Calu3 (cell line): ENCODE data around the gene TLN1. TPM values are rescaled to one million over a fixed set of nuclear protein-coding genes. Genes with fewer than 3 reads are reported as not detected.
A peak's percentile ranks its signal among the peaks of the same experiment; 100 is the strongest.

ENCODE experiments used
- BruUV-seq: library from RNA; stranded (reverse); fragments of 400-500 nt; replicated peaks from 2 replicates; lab custom pipeline; 2021; lab: Mats Ljungman, UMichigan
- CTCF ChIA-PET: fragments of 300-600 bp; sonication (Branson Sonifier 250); formaldehyde crosslinking; loops from one replicate; lab custom pipeline; 2022; ENCODE audit warnings: antibody characterized with exemption; lab: Charles Lee
- DNase-seq: peaks from one replicate; pipeline ENCODE4 v3.0.0; 2022
- H3K27ac Mint-ChIP-seq: one replicate; pipeline ENCODE4 v1.8.0; 2022; ENCODE audit warnings: mixed read lengths; ENCODE audit not compliant: unreplicated experiment
- H3K27me3 Mint-ChIP-seq: one replicate; pipeline ENCODE4 v1.8.0; 2022; ENCODE audit warnings: mixed read lengths; ENCODE audit not compliant: unreplicated experiment
- H3K36me3 Mint-ChIP-seq: one replicate; pipeline ENCODE4 v1.8.0; 2022; ENCODE audit warnings: mild to moderate bottlenecking, moderate library complexity, mixed read lengths; ENCODE audit not compliant: insufficient read depth, unreplicated experiment
- H3K4me1 Mint-ChIP-seq: one replicate; pipeline ENCODE4 v1.8.0; 2022; ENCODE audit warnings: mild to moderate bottlenecking, low read depth, mixed read lengths; ENCODE audit not compliant: unreplicated experiment
- H3K4me3 Mint-ChIP-seq: one replicate; pipeline ENCODE4 v1.8.0; 2022; ENCODE audit warnings: mild to moderate bottlenecking, low read depth, moderate library complexity, mixed read lengths; ENCODE audit not compliant: unreplicated experiment
- H3K9me3 Mint-ChIP-seq: one replicate; pipeline ENCODE4 v1.8.0; 2022; ENCODE audit warnings: low read depth, mixed read lengths; ENCODE audit not compliant: unreplicated experiment
- CTCF ChIP-seq: fragments of 200-600 bp; IDR thresholded peaks from one replicate; pipeline ENCODE4 v1.8.0; 2022; ENCODE audit warnings: antibody characterized with exemption; ENCODE audit not compliant: unreplicated experiment
- intact Hi-C: fragments of 100-400 bp; cut with micrococcal nuclease; formaldehyde crosslinking; loops from one replicate; pipeline ENCODE4 v1.10.0; 2022; ENCODE audit not compliant: unreplicated experiment
- total RNA-seq: library from RNA; stranded (reverse); gene quantifications from 2 replicates; pipeline ENCODE4 v1.2.3, GENCODE V29; 2022

Gene TLN1
- total RNA-seq, 1 experiment from 2014 or later = 98.7 TPM

- Mint-ChIP-seq H3K9me3 (no peaks in the 10 kb centered on the region), H3K4me1 (no peaks in the 10 kb centered on the region), H3K27me3 (no peaks in the 10 kb centered on the region), H3K27ac (no peak overlapping the region), H3K36me3 (peaks cover 27% of the 10 kb centered on the region), H3K4me3 (no peak overlapping the region)
- BruUV-seq = no TSS peak
- TF ChIP-seq CTCF = no peak
- CTCF ChIA-PET = no interaction called here
- intact Hi-C loops = no loop called here
- DNase-seq = no peak
These were observed 26.6 kb downstream of the TLN1 start for GRCh38 chr9:35705372-35705771.

- peaks cover 21% of the 10 kb centered on the region for H3K36me3 Mint-ChIP-seq
- no peak for DNase-seq
- TF ChIP-seq CTCF = no peak
- no peaks in the 10 kb centered on the region for H3K4me1 Mint-ChIP-seq
- no peaks in the 10 kb centered on the region for H3K27me3 Mint-ChIP-seq
- intact Hi-C loops = no loop called here
- CTCF ChIA-PET = no interaction called here
- no peak overlapping the region for H3K4me3 Mint-ChIP-seq
- no peak overlapping the region for H3K27ac Mint-ChIP-seq
- TSS peak; percentile 18 for BruUV-seq
- no peaks in the 10 kb centered on the region for H3K9me3 Mint-ChIP-seq
These were observed 27.9 kb downstream of the TLN1 start for GRCh38 chr9:35703906-35704672.

- no peak overlapping the region for H3K27ac Mint-ChIP-seq
- H3K4me1 Mint-ChIP-seq = no peaks in the 10 kb centered on the region
- no peaks in the 10 kb centered on the region for H3K27me3 Mint-ChIP-seq
- DNase-seq = no peak
- H3K36me3 Mint-ChIP-seq = peaks cover 14% of the 10 kb centered on the region
- H3K4me3 Mint-ChIP-seq = no peak overlapping the region
- CTCF ChIA-PET = no interaction called here
- no peaks in the 10 kb centered on the region for H3K9me3 Mint-ChIP-seq
- no peak for TF ChIP-seq CTCF
- no TSS peak for BruUV-seq
- intact Hi-C loops = no loop called here
These were observed 29.3 kb downstream of the TLN1 start for GRCh38 chr9:35702696-35703095.

GRCh38 chr9:35700942-35701341 lies 31.1 kb downstream of the TLN1 start:
- no peak overlapping the region for H3K27ac Mint-ChIP-seq
- BruUV-seq = no TSS peak
- H3K27me3 Mint-ChIP-seq = no peaks in the 10 kb centered on the region
- no peak for DNase-seq
- CTCF ChIA-PET = no interaction called here
- H3K36me3 Mint-ChIP-seq = peaks cover 12% of the 10 kb centered on the region
- H3K9me3 Mint-ChIP-seq = no peaks in the 10 kb centered on the region
- no peaks in the 10 kb centered on the region for H3K4me1 Mint-ChIP-seq
- H3K4me3 Mint-ChIP-seq = no peak overlapping the region
- TF ChIP-seq CTCF = no peak
- intact Hi-C loops = no loop called here
